CD4-positive, alpha-beta T cell (primary cell): ENCODE data around the gene PCED1A. TPM values are rescaled to one million over a fixed set of nuclear protein-coding genes. Genes with fewer than 3 reads are reported as not detected.
A peak's percentile ranks its signal among the peaks of the same experiment; 100 is the strongest.

Experiments
- ATAC-seq: fragments of 200-7000 bp; cut with Tn5 transposase; one replicate; pipeline ENCODE4 v1.10.0; 2022; ENCODE audit warnings: mild to moderate bottlenecking; ENCODE audit not compliant: poor library complexity
- CTCF ChIA-PET: fragments of 350-600 bp; sonication (Branson Sonifier 250); formaldehyde crosslinking; loops from one replicate; lab custom pipeline; 2021; ENCODE audit warnings: antibody characterized with exemption, inconsistent platforms; lab: Charles Lee
- POLR2A ChIA-PET: fragments of 350-600 bp; sonication (Branson Sonifier 250); formaldehyde crosslinking; loops from one replicate; lab custom pipeline; 2021; ENCODE audit warnings: antibody characterized with exemption, inconsistent platforms; lab: Charles Lee
- DNase-seq, 14 experiments: peaks; one replicate each; pipeline ENCODE4 v3.0.0-alpha.2; 2013 to 2020; ENCODE audit warnings: mixed read lengths in 2 of 14
- H3K27ac ChIP-seq, 2 donors: one replicate each; pipeline versions ENCODE4 v1.5.1 to v1.7.0; 2013; ENCODE audit warnings: low read length in 2 of 2, low read depth in 1 of 2, mild to moderate bottlenecking in 1 of 2
- H3K27me3 ChIP-seq, 2 experiments: 1 replicate in 1 of 2; 2 replicates in 1 of 2; pipeline versions ENCODE4 v1.6.1 to v1.7.0; 2013; ENCODE audit warnings: low read length in 2 of 2, control low read depth in 1 of 2, mild to moderate bottlenecking in 1 of 2, moderate library complexity in 1 of 2; ENCODE audit not compliant: insufficient read depth in 2 of 2, control insufficient read depth in 1 of 2
- H3K36me3 ChIP-seq: one replicate; pipeline ENCODE4 v1.6.1; 2013; ENCODE audit warnings: low read length, control low read depth; ENCODE audit not compliant: insufficient read depth
- H3K4me1 ChIP-seq: one replicate; pipeline ENCODE4 v1.6.1; 2013; ENCODE audit warnings: low read length, control low read depth; ENCODE audit not compliant: insufficient read depth
- H3K4me3 ChIP-seq: one replicate; pipeline ENCODE4 v1.5.1; 2013; ENCODE audit warnings: mild to moderate bottlenecking, low read length, moderate library complexity
- H3K9me3 ChIP-seq, 2 experiments: 1 replicate in 1 of 2; 2 replicates in 1 of 2; pipeline versions ENCODE4 v1.6.1 to v1.7.0; 2013; ENCODE audit warnings: low read length in 2 of 2, mild to moderate bottlenecking in 2 of 2, control low read depth in 1 of 2, moderate library complexity in 1 of 2; ENCODE audit not compliant: control insufficient read depth in 1 of 2, insufficient read depth in 1 of 2
- H3K27ac Mint-ChIP-seq: one replicate; pipeline ENCODE4 v1.8.0; 2020; ENCODE audit warnings: mixed read lengths
- H3K27me3 Mint-ChIP-seq: one replicate; pipeline ENCODE4 v1.8.0; 2021; ENCODE audit warnings: mixed read lengths
- H3K36me3 Mint-ChIP-seq: one replicate; pipeline ENCODE4 v1.8.0; 2021; ENCODE audit warnings: low read depth, mixed read lengths
- H3K4me1 Mint-ChIP-seq: one replicate; pipeline ENCODE4 v1.8.0; 2021; ENCODE audit warnings: low read depth, mixed read lengths
- H3K4me3 Mint-ChIP-seq: one replicate; pipeline ENCODE4 v1.8.0; 2020; ENCODE audit warnings: mild to moderate bottlenecking, mixed read lengths
- H3K9me3 Mint-ChIP-seq: one replicate; pipeline ENCODE4 v1.8.0; 2020; ENCODE audit warnings: mixed read lengths
- intact Hi-C, 2 experiments: fragments of 100-400 bp; cut with DNase I in 1 of 2; cut with micrococcal nuclease in 1 of 2; formaldehyde crosslinking; loops; one replicate each; pipeline versions ENCODE4 v1.15.1 to v1.9.0; 2023 to 2025; cut with DNase I, micrococcal nuclease
- total RNA-seq, 174 experiments: library from RNA in 2 of 174; stranded (reverse) in 2 of 174; gene quantifications; one replicate each; pipeline ENCODE4 v1.2.3 and lab custom pipeline; 2021 to 2026
- TF ChIP-seq, protein P1 (sequence below): fragments of 200-600 bp; IDR thresholded peaks from one replicate; pipeline ENCODE4 v1.8.0; 2022; ENCODE audit warnings: antibody characterized with exemption, mild to moderate bottlenecking

The PCED1A gene
- total RNA-seq, 2 experiments from 2014 or later = 69.2 to 69.7 TPM

DNA sequence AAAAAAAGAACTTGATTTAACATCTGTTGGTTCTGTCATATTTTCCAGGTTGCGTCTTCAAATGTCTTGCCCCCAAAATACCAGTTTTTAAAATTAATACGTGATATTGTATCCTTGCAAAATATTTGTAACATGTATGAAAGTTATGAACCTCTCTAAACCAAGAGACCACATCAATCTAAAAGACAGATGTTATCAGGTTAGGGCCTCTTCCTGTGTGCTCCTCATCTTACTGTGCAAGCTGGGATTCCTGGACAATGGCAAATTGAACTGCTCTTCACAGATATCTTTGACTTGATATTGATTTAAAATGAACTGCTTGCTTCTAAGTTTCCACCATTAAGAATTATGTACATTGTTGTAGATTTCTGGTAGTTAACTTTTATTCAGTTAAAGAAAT is 14.7 kb downstream of the PCED1A start:
- H3K27ac Mint-ChIP-seq = no peak overlapping the region
- peaks cover 23% of the 10 kb centered on the region for H3K4me1 ChIP-seq
- intact Hi-C loops = no loop called here
- no peaks in the 10 kb centered on the region for H3K9me3 Mint-ChIP-seq
- no peak overlapping the region for H3K4me3 ChIP-seq
- CTCF ChIA-PET = no interaction called here
- TF ChIP-seq, protein P1, sequence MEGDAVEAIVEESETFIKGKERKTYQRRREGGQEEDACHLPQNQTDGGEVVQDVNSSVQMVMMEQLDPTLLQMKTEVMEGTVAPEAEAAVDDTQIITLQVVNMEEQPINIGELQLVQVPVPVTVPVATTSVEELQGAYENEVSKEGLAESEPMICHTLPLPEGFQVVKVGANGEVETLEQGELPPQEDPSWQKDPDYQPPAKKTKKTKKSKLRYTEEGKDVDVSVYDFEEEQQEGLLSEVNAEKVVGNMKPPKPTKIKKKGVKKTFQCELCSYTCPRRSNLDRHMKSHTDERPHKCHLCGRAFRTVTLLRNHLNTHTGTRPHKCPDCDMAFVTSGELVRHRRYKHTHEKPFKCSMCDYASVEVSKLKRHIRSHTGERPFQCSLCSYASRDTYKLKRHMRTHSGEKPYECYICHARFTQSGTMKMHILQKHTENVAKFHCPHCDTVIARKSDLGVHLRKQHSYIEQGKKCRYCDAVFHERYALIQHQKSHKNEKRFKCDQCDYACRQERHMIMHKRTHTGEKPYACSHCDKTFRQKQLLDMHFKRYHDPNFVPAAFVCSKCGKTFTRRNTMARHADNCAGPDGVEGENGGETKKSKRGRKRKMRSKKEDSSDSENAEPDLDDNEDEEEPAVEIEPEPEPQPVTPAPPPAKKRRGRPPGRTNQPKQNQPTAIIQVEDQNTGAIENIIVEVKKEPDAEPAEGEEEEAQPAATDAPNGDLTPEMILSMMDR = no peak
- POLR2A ChIA-PET = no interaction called here
- H3K27ac ChIP-seq = no peak overlapping the region
- H3K27me3 Mint-ChIP-seq = peaks cover 24% of the 10 kb centered on the region
- H3K36me3 ChIP-seq = no peaks in the 10 kb centered on the region
- no peaks in the 10 kb centered on the region for H3K36me3 Mint-ChIP-seq
- peaks cover 32% of the 10 kb centered on the region for H3K4me1 Mint-ChIP-seq
- H3K27me3 ChIP-seq = peaks cover 0 to 1% of the 10 kb centered on the region in 2 experiments
- no peaks in the 10 kb centered on the region for H3K9me3 ChIP-seq
- H3K4me3 Mint-ChIP-seq = peak overlapping the region; percentile 39
- DNase-seq (peak in 3 of 14 experiments; percentile 38 to 48 (median 46)), ATAC-seq (no peak)

DNA sequence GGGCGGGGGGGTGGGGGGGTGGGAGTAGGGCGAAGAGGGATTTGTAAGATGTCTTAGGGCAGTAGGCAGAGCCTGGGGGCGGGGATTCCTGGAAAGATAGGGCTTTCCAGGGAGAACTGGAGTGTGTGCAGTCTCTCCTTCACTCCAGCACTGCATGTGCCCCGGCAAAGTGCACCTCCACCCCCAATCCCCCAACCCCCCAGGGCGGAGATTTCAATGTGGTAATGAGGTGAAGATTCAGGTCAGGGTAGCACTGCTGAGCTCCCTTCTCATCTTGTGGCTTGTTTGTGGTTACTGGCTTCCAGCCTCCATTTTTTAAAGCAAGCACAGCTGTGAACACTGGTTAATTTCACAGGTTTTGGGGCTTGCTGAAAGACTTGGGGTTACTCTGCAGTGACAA is 18.4 kb downstream of the PCED1A start:
- H3K4me3 Mint-ChIP-seq = peak overlapping the region; percentile 75
- Histone ChIP-seq H3K27me3 (peaks cover 4 to 10% of the 10 kb centered on the region in 2 experiments), H3K27ac (no peak overlapping the region), H3K36me3 (no peaks in the 10 kb centered on the region), H3K4me3 (peak overlapping the region; percentile 26), H3K4me1 (peaks cover 28% of the 10 kb centered on the region), H3K9me3 (no peaks in the 10 kb centered on the region)
- intact Hi-C loops = no loop called here
- no peak overlapping the region for H3K27ac Mint-ChIP-seq
- ChIA-PET POLR2A (interaction anchor here (0.7 to 1.5 kb wide), 6 partner anchors 14 to 109 kb away, joined by 3 to 13 read pairs (median 4); partner anchors contain the start of genes PCED1A, PTPRA and VPS16), CTCF (no interaction called here)
- TF ChIP-seq, protein P1 = no peak
- peaks cover 39% of the 10 kb centered on the region for H3K27me3 Mint-ChIP-seq
- no peaks in the 10 kb centered on the region for H3K36me3 Mint-ChIP-seq
- H3K9me3 Mint-ChIP-seq = no peaks in the 10 kb centered on the region
- ATAC-seq = peak; percentile 94
- peaks cover 38% of the 10 kb centered on the region for H3K4me1 Mint-ChIP-seq
- DNase-seq = peak in 12 of 14 experiments; percentile 20 to 75 (median 38)

DNA sequence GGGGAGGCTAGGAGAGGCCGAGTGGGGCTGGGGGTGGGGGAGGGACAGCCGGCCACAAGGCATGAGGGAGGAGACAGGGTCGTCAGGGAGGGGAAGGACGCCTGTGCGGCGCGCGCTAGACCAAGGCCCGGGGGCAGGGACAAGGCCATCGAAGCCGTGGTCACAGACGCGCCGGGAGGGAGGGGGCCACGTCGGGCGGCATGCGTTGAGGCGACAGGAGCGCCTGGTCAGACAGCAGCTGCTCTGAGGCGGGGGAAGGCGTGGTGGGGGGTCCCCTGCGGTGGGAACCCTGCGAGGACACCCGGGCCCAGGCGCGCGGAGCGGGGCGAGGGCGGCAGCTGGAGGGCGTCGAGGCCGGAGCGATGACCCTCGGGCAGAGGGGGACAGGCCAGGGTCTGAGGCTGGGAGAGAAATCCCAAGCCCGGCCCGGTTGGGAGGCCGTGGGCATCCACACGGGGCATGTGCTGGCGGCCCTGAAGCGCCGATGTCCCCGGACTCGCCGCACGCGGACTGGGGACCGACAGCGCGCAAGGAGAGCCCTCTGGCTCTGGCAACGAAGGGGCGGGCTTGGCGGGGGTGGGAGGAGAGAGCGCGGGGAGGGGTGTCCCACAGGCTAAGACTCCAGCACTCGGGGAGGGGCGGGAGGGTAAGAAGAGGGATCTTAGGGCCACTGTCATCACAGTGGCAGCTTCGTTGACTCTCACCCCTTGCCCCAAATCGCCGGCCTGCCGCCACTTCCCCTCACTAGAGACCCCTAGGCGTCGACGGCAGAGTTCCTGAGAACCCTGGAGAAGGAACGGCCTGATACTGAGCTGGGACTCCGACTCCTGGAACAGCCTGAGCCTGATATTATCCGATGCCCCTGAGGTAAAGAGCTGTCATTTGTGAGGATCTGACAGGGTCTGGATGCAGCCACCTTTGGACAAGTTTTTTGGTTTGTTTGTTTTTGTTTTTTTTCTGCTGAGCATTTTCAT is 19.3 kb downstream of the PCED1A start:
- peaks cover 4 to 10% of the 10 kb centered on the region in 2 experiments for H3K27me3 ChIP-seq
- intact Hi-C loops = no loop called here
- H3K4me3 ChIP-seq = peak overlapping the region; percentile 24
- Mint-ChIP-seq H3K27me3 (peaks cover 38% of the 10 kb centered on the region), H3K36me3 (no peaks in the 10 kb centered on the region), H3K4me1 (peaks cover 29% of the 10 kb centered on the region), H3K4me3 (peak overlapping the region; percentile 81), H3K9me3 (no peaks in the 10 kb centered on the region), H3K27ac (no peak overlapping the region)
- ATAC-seq = no peak
- POLR2A ChIA-PET = interaction anchor here (0.6 to 1.5 kb wide), 6 partner anchors 15 to 108 kb away, joined by 3 to 13 read pairs (median 4); partner anchors contain the start of genes PCED1A, PTPRA and VPS16
- H3K4me1 ChIP-seq = peaks cover 27% of the 10 kb centered on the region
- CTCF ChIA-PET = no interaction called here
- TF ChIP-seq, protein P1 = no peak
- H3K9me3 ChIP-seq = no peaks in the 10 kb centered on the region
- DNase-seq = no peak
- no peak overlapping the region for H3K27ac ChIP-seq
- no peaks in the 10 kb centered on the region for H3K36me3 ChIP-seq
